K562 treated with DMSO at 1 percent for 12 hours (cell line): Measurements from ENCODE around the gene CPS1. TPM values are rescaled to one million over a fixed set of nuclear protein-coding genes. Genes with fewer than 3 reads are reported as not detected.

ENCODE experiments used
- total RNA-seq: library from RNA; unstranded; fragments of 300-600 nt; gene quantifications from 2 replicates; pipeline ENCODE4 v1.2.3, GENCODE V29; 2022; ENCODE audit not compliant: insufficient read depth

CPS1 gene
- 3.7 and 9.1 TPM in 2 replicates for total RNA-seq

GRCh38 chr2:210556329-210556980 lies at the start of gene CPS1:
CPS1 (plus strand) TSS chr2:210556599; CDS start chr2:210556734, 135 bp downstream.

Other genes starting within 250 kb of the CPS1 start
- gene MYL1, start 241.4 kb upstream of the CPS1 start, total RNA-seq, result not detected in 2 replicates
- gene LANCL1, start 79.8 kb upstream of the CPS1 start, total RNA-seq, result 6.8 and 24.4 TPM in 2 replicates